HepG2 (cell line): ENCODE data around the gene TPCN2. TPM values are rescaled to one million over a fixed set of nuclear protein-coding genes. Genes with fewer than 3 reads are reported as not detected.

Experiments
- ATAC-seq: fragments of 200-7000 bp; cut with Tn5 transposase; 3 replicates; pipeline ENCODE4 v1.9.1; 2020; ENCODE audit warnings: mild to moderate bottlenecking, moderate library complexity
- BruUV-seq: library from RNA; stranded (reverse); fragments of 400-500 nt; replicated peaks from 2 replicates; lab custom pipeline; 2021; lab: Mats Ljungman, UMichigan
- CTCF ChIA-PET: fragments of 300-600 bp; formaldehyde crosslinking; extraction: SDS; loops from one replicate; lab custom pipeline; 2021; ENCODE audit warnings: low total read pairs, inconsistent platforms, low intra/inter-chr PET ratio; lab: Yijun Ruan, JAX
- POLR2A ChIA-PET: fragments of 350-600 bp; sonication (Branson Sonifier 250); formaldehyde crosslinking; loops from one replicate; lab custom pipeline; 2020; ENCODE audit warnings: antibody characterized with exemption, inconsistent platforms; lab: Yijun Ruan, JAX
- DNase-seq: peaks from one replicate; pipeline ENCODE4 v3.0.0-alpha.2; 2015; ENCODE audit warnings: low spot score
- FAIRE-seq: peaks from 3 replicates; lab custom pipeline; 2011; peaks lifted over from hg19 to GRCh38; lab: Jason Lieb, UNC
- H2AFZ ChIP-seq: one replicate; pipeline ENCODE4 v1.6.1; 2011; ENCODE audit warnings: low read length, inconsistent platforms
- H3K27ac ChIP-seq: fragments of 300-600 bp; 3 replicates; pipeline ENCODE4 v1.8.0; 2011; ENCODE audit warnings: mixed run types, mild to moderate bottlenecking, mixed read lengths, low read length, inconsistent platforms; ENCODE audit not compliant: insufficient read depth; ENCODE audit errors: extremely low read length
- H3K27me3 ChIP-seq, 2 experiments: fragments of 200-600 bp in 1 of 2; 2 replicates in 1 of 2; 3 replicates in 1 of 2; pipeline versions ENCODE4 v1.6.0 to v1.8.0; 2011; ENCODE audit warnings: low read length in 2 of 2, mild to moderate bottlenecking in 2 of 2, moderate library complexity in 2 of 2, inconsistent platforms in 1 of 2; ENCODE audit not compliant: insufficient read depth in 2 of 2, control insufficient read depth in 1 of 2
- H3K36me3 ChIP-seq, 2 experiments: fragments of 200-600 bp in 1 of 2; replicated peaks in 1 of 2; 2 replicates in 1 of 2; 3 replicates in 1 of 2; pipeline versions ENCODE4 v1.5.1 to v1.8.0; 2011; ENCODE audit warnings: low read length in 2 of 2, inconsistent platforms in 1 of 2; ENCODE audit not compliant: insufficient read depth in 2 of 2, control insufficient read depth in 1 of 2
- H3K4me1 ChIP-seq: 2 replicates; pipeline ENCODE4 v1.5.1; 2012; ENCODE audit warnings: low read length, inconsistent platforms; ENCODE audit not compliant: insufficient read depth
- H3K4me2 ChIP-seq: 2 replicates; pipeline ENCODE4 v1.6.0; 2011; ENCODE audit warnings: low read depth, low read length, inconsistent platforms
- H3K4me3 ChIP-seq, 3 experiments: fragments of 200-600 bp in 1 of 3; sonication (generic), shearing (Covaris generic) in 1 of 3; replicated peaks in 1 of 3; 2 replicates each; pipeline ENCODE4 v1.5.1; 2011 to 2016; ENCODE audit warnings: low read length in 3 of 3, inconsistent platforms in 2 of 3, low read depth in 2 of 3, mild to moderate bottlenecking in 2 of 3, control low read depth in 1 of 3, mixed read lengths in 1 of 3; ENCODE audit not compliant: insufficient read depth in 1 of 3
- H3K79me2 ChIP-seq: one replicate; pipeline ENCODE4 v1.6.1; 2011; ENCODE audit warnings: low read length, inconsistent platforms; ENCODE audit not compliant: insufficient read depth
- H3K9ac ChIP-seq: 2 replicates; pipeline ENCODE4 v1.6.0; 2011; ENCODE audit warnings: mild to moderate bottlenecking, low read depth, low read length, inconsistent platforms; ENCODE audit not compliant: insufficient read depth
- H3K9me3 ChIP-seq: 2 replicates; pipeline ENCODE4 v1.5.1; 2012; ENCODE audit warnings: mild to moderate bottlenecking, low read length
- H4K20me1 ChIP-seq: 2 replicates; pipeline ENCODE4 v1.6.0; 2011; ENCODE audit warnings: inconsistent platforms, mild to moderate bottlenecking, low read length, moderate library complexity; ENCODE audit not compliant: insufficient read depth
- IKZF1 ChIP-seq: fragments of 450-650 bp; IDR thresholded peaks from 2 replicates; pipeline ENCODE4 v1.7.1; 2016
- LBX2 ChIP-seq: sonication (generic); formaldehyde crosslinking; IDR thresholded peaks from 2 replicates; pipeline ENCODE4 v1.5.0; 2020; ENCODE audit warnings: missing genetic modification reagents, mild to moderate bottlenecking, borderline replicate concordance
- MAFF ChIP-seq: IDR thresholded peaks from 2 replicates; pipeline ENCODE4 v1.6.1; 2011; ENCODE audit warnings: low read depth, low read length, improper control_type of control experiment
- NCOA2 ChIP-seq: sonication (generic); formaldehyde crosslinking; IDR thresholded peaks from 2 replicates; pipeline ENCODE4 v1.8.0; 2022; ENCODE audit warnings: inconsistent platforms
- RAD51 ChIP-seq: fragments of 450-650 bp; IDR thresholded peaks from 2 replicates; pipeline ENCODE4 v1.6.1; 2016; ENCODE audit warnings: borderline replicate concordance
- SIX1 ChIP-seq: sonication (generic); formaldehyde crosslinking; IDR thresholded peaks from 2 replicates; pipeline ENCODE4 v1.4.0; 2020; ENCODE audit warnings: missing genetic modification reagents, borderline replicate concordance
- SMAD1 ChIP-seq: sonication (generic); formaldehyde crosslinking; IDR thresholded peaks from 2 replicates; pipeline ENCODE4 v1.4.0; 2020; ENCODE audit warnings: missing genetic modification reagents, low read depth, mild to moderate bottlenecking, borderline replicate concordance
- SNAPC2 ChIP-seq: sonication (generic); formaldehyde crosslinking; IDR thresholded peaks from 2 replicates; pipeline ENCODE4 v1.8.1; 2022; ENCODE audit warnings: mild to moderate bottlenecking, missing genetic modification reagents
- SRSF9 ChIP-seq: fragments of 200-400 bp; formaldehyde crosslinking; IDR thresholded peaks from 2 replicates; pipeline ENCODE4 v1.6.1; 2018; ENCODE audit warnings: borderline replicate concordance, mild to moderate bottlenecking, low read depth, low read length; ENCODE audit not compliant: insufficient read depth, poor library complexity, severe bottlenecking
- USF2 ChIP-seq, 2 experiments: sonication (generic) in 1 of 2; formaldehyde crosslinking in 1 of 2; IDR thresholded peaks; 2 replicates each; pipeline versions ENCODE4 v1.5.1 to v1.6.1; 2011 to 2020; ENCODE audit warnings: borderline replicate concordance in 1 of 2, low read depth in 1 of 2, low read length in 1 of 2, mild to moderate bottlenecking in 1 of 2, missing genetic modification reagents in 1 of 2, moderate library complexity in 1 of 2
- ZNF354B ChIP-seq: sonication (generic); formaldehyde crosslinking; IDR thresholded peaks from 2 replicates; pipeline ENCODE4 v1.8.0; 2022; ENCODE audit warnings: mild to moderate bottlenecking, missing genetic modification reagents
- ZNF605 ChIP-seq: sonication (generic); formaldehyde crosslinking; IDR thresholded peaks from 2 replicates; pipeline ENCODE4 v1.8.0; 2022; ENCODE audit warnings: mild to moderate bottlenecking, missing genetic modification reagents
- ZNF740 ChIP-seq: sonication (generic); formaldehyde crosslinking; IDR thresholded peaks from 2 replicates; pipeline ENCODE4 v1.4.0; 2020; ENCODE audit warnings: missing genetic modification reagents
- WGBS: methylation state at CpG from one replicate; pipeline ENCODE4 v1.1.6; 2017; ENCODE audit warnings: low lambda C conversion rate; 5-methylcytosine and 5-hydroxymethylcytosine counted together
- in situ Hi-C: cut with HindIII; loops from 2 replicates; pipeline ENCODE4 v1.10.0; 2017; ENCODE audit warnings: low pct_unique_long_range_greater_than_20kb; ENCODE audit not compliant: extremely low pct_ligation_motif_present
- intact Hi-C: fragments of 100-400 bp; cut with micrococcal nuclease; formaldehyde crosslinking; loops from one replicate; pipeline ENCODE4 v1.10.0; 2022; ENCODE audit not compliant: unreplicated experiment
- polyA plus RNA-seq, 8 experiments: library from polyadenylated mRNA; depleted of rRNA in 3 of 8; stranded (reverse) in 7 of 8; unstranded in 1 of 8; fragments of >200 nt; fragmentation: Illumina TruSeq in 4 of 8; extraction: Trizol in 4 of 8; gene quantifications; 2 replicates each; pipeline versions ENCODE4 v1.2.1 to v1.2.3, GENCODE V29; 2011 to 2016; ENCODE audit warnings: low read depth in 4 of 8, missing spikeins in 1 of 8, mixed read lengths in 1 of 8; ENCODE audit not compliant: insufficient read depth in 1 of 8
- total RNA-seq, 5 experiments: library from RNA; depleted of rRNA; stranded (reverse); fragments of >200 nt; fragmentation: Illumina TruSeq; extraction: Trizol; gene quantifications; 2 replicates each; pipeline ENCODE4 v1.2.3, GENCODE V29; 2016; ENCODE audit warnings: low read depth in 1 of 5

Gene TPCN2
- total and polyA plus RNA-seq, 2 of the 13 experiments (the other 11 are each of a cell fraction or from before 2014, with no cell fraction given) = 5.6 to 5.9 TPM

- DNase-seq (no peak), FAIRE-seq (no peak), ATAC-seq (no peak)
- no peaks in the 10 kb centered on the region for H4K20me1 ChIP-seq
- H3K4me1 ChIP-seq = peaks cover 4% of the 10 kb centered on the region; the same call in 1 of the 2 replicates
- no TSS peak for BruUV-seq
- no peaks in the 10 kb centered on the region for H3K36me3 ChIP-seq
- ChIA-PET CTCF (no interaction called here), POLR2A (no interaction called here)
- H3K27ac ChIP-seq = no peak overlapping the region
- H3K9ac ChIP-seq = no peak overlapping the region
- H3K27me3 ChIP-seq = peaks cover 0 to 5% of the 10 kb centered on the region in 2 experiments; a peak in 1 of 5 replicates
- in situ Hi-C loops = no loop called here
- H3K4me2 ChIP-seq = no peak overlapping the region
- H3K79me2 ChIP-seq = no peaks in the 10 kb centered on the region
- WGBS = 31% methylated on average over 1 of the region's 1 CpG
- TF ChIP-seq ZNF605 (no peak), MAFF (no peak), SRSF9 (no peak), ZNF740 (CRISPR knock-in tag) (no peak), SIX1 (CRISPR knock-in tag) (no peak), NCOA2 (no peak), IKZF1 (no peak), SMAD1 (CRISPR knock-in tag) (no peak), SNAPC2 (CRISPR knock-in tag) (no peak), ZNF354B (CRISPR knock-in tag) (no peak)
- no peaks in the 10 kb centered on the region for H3K9me3 ChIP-seq
- intact Hi-C loops = no loop called here
- H3K4me3 ChIP-seq = no peak overlapping the region
- H2AFZ ChIP-seq = no peak overlapping the region
These were observed 115.1 kb downstream of the TPCN2 start for GRCh38 chr11:69163842-69164241.

- intact Hi-C loops = no loop called here
- Histone ChIP-seq H4K20me1 (no peaks in the 10 kb centered on the region), H3K9ac (no peak overlapping the region), H2AFZ (no peak overlapping the region), H3K4me2 (no peak overlapping the region), H3K9me3 (no peaks in the 10 kb centered on the region), H3K36me3 (no peaks in the 10 kb centered on the region), H3K27me3 (peaks cover 0 to 10% of the 10 kb centered on the region in 2 experiments; a peak in 1 of 5 replicates), H3K79me2 (no peaks in the 10 kb centered on the region), H3K4me3 (no peak overlapping the region), H3K4me1 (peaks cover 4% of the 10 kb centered on the region; the same call in 1 of the 2 replicates), H3K27ac (no peak overlapping the region)
- in situ Hi-C loops = no loop called here
- ChIA-PET CTCF (no interaction called here), POLR2A (no interaction called here)
- TF ChIP-seq LBX2 (CRISPR knock-in tag) = no peak
- TF ChIP-seq USF2 (IDR thresholded peaks at IDR 0.05; ENCODE audit: low read depth, low read length) = peak; percentile 62; the same call in 1 of the 2 replicates
- TF ChIP-seq USF2 (CRISPR knock-in tag; IDR thresholded peaks at IDR 0.05; ENCODE audit: borderline replicate concordance) = no peak
- TF ChIP-seq RAD51 = peak; percentile 47; the same call in 1 of the 2 replicates
- FAIRE-seq (no peak), DNase-seq (no peak), ATAC-seq (no peak)
- BruUV-seq = no TSS peak
- WGBS = 56% methylated on average over 7 of the region's 10 CpGs
These were observed 116.1 kb downstream of the TPCN2 start for GRCh38 chr11:69164824-69165223.
